GM21423 (cell line): ENCODE measurements around the gene DDX46.
"Not testable (repeated sequence)": the region's sequence is repeated elsewhere in the genome, so short reads cannot be mapped to it uniquely, and the experiment has no call there.

ENCODE experiments used
- ATAC-seq: cut with Tn5 transposase; IDR thresholded peaks from one replicate; pipeline ENCODE4 v1.9.1; 2021; ENCODE audit warnings: mild to moderate bottlenecking, moderate library complexity; ENCODE audit not compliant: unreplicated experiment

DDX46 gene

GRCh38 chr5:134844252-134844651 is 85.7 kb downstream of the DDX46 start:
- no peak for ATAC-seq

- no peak for ATAC-seq
These were observed 86.8 kb downstream of the DDX46 start for GRCh38 chr5:134845335-134845851.

DNA sequence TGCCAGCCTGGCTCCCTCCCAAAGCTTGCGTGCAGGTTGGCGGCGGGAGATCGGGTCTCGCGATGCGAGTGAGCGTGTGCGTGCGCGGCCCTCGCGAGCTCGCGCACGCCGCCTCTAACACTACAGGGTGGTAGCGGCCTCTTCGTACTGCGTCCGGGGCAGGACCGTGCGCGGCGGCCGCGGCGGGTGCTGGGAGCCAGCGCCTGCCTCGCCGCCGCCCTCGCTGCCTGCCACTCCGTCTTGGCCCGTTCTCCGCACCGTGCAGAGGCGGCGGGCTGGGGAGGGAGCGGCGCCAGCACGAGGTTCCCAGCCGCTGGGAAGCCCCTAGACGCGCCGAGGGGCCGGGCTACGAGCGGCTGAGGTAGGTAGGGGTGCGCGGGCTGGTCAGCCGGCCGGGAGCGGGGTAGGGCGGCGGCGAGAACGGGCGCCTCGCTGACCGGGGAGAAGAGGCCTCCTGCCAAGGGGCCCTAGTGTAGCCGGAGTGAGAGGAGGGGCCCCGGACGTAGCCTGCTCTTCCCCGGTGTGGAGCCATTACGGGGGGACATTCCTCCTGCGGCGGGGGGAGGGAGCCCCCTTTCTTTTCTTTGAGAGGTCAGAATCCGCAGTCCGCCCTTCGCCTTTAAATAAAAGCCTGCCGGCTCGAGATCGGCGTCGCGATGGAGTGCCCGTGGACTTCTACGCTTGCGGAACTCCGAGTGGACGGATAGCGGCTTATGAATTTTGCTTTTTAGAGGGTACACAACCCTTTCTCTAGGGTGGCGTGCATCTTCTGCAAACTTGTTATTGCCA is 87.5 kb downstream of the DDX46 start, which contains the start of gene C5orf24:
Gene C5orf24 (plus strand): TSS at position 117 of the 789 bp plus-strand sequence. CDS start 8,933 bp downstream, outside the sequence.
- ATAC-seq: peak; percentile 97

DNA sequence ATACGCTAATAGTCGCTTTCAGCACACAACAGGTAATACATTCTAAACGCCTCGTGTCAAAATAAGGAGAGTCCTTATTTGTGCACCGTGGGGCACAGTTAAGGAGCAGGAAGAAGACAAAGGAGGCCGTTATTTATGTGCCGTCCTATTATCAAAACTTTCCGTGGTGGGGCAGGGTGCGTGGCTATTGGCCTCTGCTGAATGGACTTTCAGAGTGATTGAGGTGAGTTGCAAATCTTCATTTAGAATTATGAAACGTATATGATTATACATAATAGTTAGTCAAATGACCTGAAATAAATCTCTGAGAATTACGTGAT is 88.0 kb downstream of the DDX46 start:
- peak; percentile 1 for ATAC-seq

DNA sequence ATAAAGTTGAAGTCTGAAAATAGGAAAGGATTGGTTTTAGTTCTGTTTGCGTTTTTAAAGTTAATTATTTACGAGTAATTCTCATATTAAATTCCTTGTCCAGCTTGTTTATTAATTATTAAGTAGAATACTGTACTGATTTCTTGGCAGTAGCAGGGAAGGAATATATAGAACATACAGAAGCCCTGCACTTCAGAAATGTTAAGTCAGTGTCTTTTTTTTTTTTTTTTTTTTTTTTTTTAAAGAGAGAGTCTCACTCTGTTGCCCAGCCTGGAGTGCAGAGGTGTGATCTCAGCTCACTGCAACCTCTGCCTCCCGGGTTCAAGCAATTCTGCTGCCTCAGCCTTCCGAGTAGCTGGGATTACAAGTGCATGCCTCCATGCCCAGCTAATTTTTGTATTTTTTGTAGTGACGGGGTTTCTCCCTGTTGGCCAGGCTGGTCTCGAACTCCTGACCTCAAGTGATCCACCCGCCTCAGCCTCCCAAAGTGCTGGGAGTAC is 90.9 kb downstream of the DDX46 start:
- not testable (repeated sequence) for ATAC-seq

DNA sequence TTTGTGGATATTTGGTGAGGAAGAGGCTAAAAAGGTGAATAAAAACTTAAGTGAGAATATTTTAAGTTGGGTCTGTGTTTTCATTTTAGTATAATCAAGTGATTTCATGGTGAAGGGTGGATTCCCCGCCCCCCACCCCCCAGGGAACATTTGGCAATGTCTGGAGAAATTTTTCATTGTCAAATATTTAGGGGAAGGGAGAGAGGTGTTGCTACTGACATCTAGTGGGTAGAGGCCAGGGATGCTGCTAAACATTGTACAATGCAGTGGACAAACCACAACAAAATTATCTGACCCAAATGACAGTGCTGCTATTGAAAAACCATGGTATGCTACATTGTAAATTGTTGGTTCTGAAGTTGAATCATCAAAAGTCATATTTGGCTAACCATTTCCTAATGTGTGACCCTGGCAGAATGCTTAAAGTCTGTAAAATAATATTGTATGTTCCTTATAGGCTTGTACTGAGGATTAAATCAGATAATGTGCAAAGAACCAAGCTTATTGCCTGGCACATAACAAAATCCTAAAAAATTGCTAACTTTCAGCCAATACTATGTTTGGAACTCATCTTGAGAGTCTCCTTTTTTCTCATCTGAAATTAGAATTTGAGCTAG is 92.8 kb downstream of the DDX46 start:
- ATAC-seq: no peak

GRCh38 chr5:134856465-134856864 is 97.9 kb downstream of the DDX46 start:
- not testable (repeated sequence) for ATAC-seq

- ATAC-seq: no peak
These were observed 98.8 kb downstream of the DDX46 start for GRCh38 chr5:134857401-134857800.

- no peak for ATAC-seq
These were observed 106.1 kb downstream of the DDX46 start for GRCh38 chr5:134864707-134865106.

GRCh38 chr5:134873494-134873893 is 114.9 kb downstream of the DDX46 start:
- no peak for ATAC-seq

GRCh38 chr5:134873987-134874830 is 115.6 kb downstream of the DDX46 start, which contains the start of gene TXNDC15:
Gene TXNDC15 (plus strand): TSS chr5:134874371. CDS start chr5:134874428, 57 bp downstream.
- peak; percentile 84 for ATAC-seq

DNA sequence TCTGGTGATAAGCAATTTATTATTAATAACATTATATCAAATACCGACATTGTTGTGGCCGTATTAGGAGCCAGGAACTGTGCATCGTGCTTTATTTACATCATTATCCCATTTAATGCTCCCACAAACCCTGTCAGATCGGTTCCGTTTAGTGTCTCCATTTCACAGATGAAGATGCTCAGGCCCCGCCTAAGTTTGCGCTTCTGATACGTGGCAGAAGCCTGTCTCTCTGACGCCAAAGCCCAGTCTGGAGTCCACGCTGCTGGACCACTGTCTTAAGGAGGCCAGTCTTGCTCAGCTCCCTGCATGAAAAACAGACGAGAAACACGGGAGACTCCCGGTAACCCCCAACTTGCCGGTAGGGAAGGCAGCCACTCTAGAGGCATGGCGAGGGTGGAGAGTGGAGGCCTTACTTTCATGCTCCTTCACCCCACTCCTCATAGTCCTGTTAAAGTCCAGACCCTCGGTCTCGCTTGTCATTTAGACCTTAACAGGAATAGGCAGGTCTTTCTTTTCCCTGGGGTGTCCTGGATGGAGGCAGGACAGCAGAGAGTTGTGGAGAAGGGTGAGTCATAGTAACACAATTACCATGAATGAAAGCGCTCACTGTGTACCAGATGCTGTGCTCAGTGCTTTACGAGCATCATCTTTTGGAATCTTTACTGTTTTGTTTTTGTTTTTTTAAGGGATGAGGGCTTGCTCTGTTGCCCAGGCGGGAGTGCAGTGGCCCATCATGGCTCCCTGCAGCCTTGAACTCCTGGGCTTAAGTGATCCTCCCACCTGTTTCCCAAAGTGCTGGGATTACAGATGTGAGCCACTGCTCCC is 116.5 kb downstream of the DDX46 start:
- ATAC-seq: no peak

DNA sequence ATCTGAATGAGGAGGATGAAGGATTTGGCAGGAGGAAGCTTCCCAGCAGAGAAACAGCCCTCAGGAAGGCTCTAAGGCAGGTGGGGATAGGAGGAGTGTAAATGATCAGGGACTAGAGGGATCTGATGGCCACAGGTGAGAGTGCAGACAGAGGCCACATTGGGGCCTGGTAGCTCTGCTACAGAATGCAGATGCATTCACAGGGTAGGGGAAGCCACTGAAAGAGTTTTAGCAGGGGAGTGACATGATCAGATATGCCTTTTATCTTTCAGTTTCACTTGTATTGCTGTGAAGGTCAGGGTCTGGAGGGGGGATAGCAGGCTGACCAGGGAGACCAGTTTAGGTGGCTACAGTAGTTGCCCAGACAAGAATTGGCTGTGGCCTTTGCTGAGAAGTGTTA is 118.6 kb downstream of the DDX46 start:
- peak; percentile 38 for ATAC-seq

- ATAC-seq: no peak
These were observed 119.8 kb downstream of the DDX46 start for GRCh38 chr5:134878403-134878802.

GRCh38 chr5:134879456-134879855 is 120.9 kb downstream of the DDX46 start:
- no peak for ATAC-seq
